Measurements from ENCODE around the gene MYO18B.

DNA sequence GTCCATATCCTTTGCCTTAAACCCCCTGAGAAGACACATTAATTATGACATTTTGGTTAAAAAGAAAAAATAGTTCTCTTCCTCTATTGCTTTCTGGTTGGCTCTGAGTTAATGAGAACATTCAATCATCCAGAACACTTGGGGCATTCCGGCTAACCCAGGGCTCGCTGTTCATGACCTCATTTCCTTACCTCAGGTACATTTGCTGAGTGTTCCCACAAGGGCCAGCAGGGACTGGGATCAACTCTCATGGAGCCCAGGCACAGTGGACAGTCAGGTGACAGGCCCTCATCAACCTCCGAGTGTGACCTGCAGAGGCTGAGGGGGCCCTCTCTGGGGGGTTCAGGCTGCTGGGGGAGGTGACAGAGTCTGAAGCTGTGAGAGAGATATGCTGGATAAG, 98.9 kb downstream of the MYO18B start:
- TF ChIP-seq ZNF274 (IDR thresholded peaks at IDR 0.05; ENCODE audit: low read depth, low read length) (no peak), YY1 (IDR thresholded peaks at IDR 0.05; ENCODE audit: insufficient read depth, insufficient read length) (no peak), SUZ12 (IDR thresholded peaks at IDR 0.05; ENCODE audit: extremely low read depth, insufficient read depth, insufficient read length) (no peak)
